ENCODE data around the gene PLCB4. TPM values are rescaled to one million over a fixed set of nuclear protein-coding genes. Genes with fewer than 3 reads are reported as not detected.

The PLCB4 gene
- total and polyA plus RNA-seq, 2 experiments from 2014 or later: 6.5 to 16.1 TPM

DNA sequence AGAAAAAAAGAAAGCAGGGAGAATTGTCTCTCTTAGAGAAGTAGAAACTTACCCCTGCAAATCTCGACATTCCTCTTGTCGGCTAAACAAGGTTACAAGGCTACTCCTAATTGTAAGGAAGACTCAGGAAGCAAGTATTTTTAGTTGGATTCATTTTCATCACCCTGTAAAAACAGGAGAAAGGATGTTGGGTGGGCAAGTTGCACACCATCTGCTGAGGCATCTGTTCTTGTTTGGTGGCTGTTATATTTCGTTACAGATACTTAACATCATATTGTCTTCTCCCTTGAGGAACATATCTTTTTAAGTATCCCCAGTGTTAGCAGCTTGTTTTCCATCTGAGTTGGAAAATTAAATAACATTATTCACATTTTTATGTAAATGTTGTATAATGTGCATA, 187.5 kb downstream of the PLCB4 start:
- H3K4me3 ChIP-seq: no peak overlapping the region
- no peaks in the 10 kb centered on the region for H3K27me3 ChIP-seq (ENCODE audit: insufficient read depth)
- peaks cover 4% of the 10 kb centered on the region; the same call in 1 of the 2 replicates for H3K4me1 ChIP-seq (ENCODE audit: insufficient read depth)
- no peaks in the 10 kb centered on the region for H3K36me3 ChIP-seq (ENCODE audit: insufficient read depth)
- Mint-ChIP-seq H3K36me3 (ENCODE audit: low read depth) (no peaks in the 10 kb centered on the region), H3K4me1 (no peaks in the 10 kb centered on the region; the same call in 2 of the 3 replicates), H3K27me3 (ENCODE audit: insufficient read depth, low read depth, poor library complexity) (no peaks in the 10 kb centered on the region), H3K4me3 (no peak overlapping the region), H3K27ac (no peak overlapping the region), H3K9me3 (no peaks in the 10 kb centered on the region)
- H3K27ac ChIP-seq (ENCODE audit: low read depth): no peak overlapping the region
- H3F3A ChIP-seq (replicated peaks; ENCODE audit: low read depth): no peaks in the 10 kb centered on the region
- no peaks in the 10 kb centered on the region for H3K79me2 ChIP-seq (replicated peaks; ENCODE audit: insufficient read depth)
- ATAC-seq (no peak), DNase-seq (ENCODE audit: low spot score) (no peak)
- no peaks in the 10 kb centered on the region for H4K20me1 ChIP-seq (replicated peaks; ENCODE audit: insufficient read depth)
- H2AFZ ChIP-seq: no peak overlapping the region
- TF ChIP-seq CREB1 (CRISPR knock-in tag; IDR thresholded peaks at IDR 0.05; ENCODE audit: low read depth) (no peak), ZNF114 (CRISPR knock-in tag; IDR thresholded peaks at IDR 0.05) (no peak)
- H3K4me2 ChIP-seq: no peak overlapping the region
- H3K9me2 ChIP-seq (ENCODE audit: insufficient read depth): no peaks in the 10 kb centered on the region; the same call in 1 of the 2 replicates

DNA sequence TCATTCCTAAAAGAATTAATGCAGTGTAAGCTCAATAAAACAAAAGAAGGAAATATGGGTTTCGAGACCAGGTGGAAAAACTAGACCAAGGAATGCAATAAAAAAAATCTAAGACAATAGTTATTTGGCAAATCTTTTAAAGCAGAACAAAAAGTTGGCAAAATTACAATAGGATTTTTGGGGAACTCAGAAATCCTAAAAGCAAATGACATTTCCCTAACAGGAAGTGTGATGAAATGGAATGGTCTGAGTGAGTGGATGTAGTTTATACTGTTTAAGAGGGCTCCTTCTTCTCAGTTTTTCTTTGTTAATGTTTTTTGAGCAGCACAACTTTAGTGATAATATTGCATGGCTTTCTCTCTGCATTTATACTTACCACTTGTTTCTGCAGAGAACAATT, 190.0 kb downstream of the PLCB4 start:
- no peak for ATAC-seq
- no peak overlapping the region for H3K27ac Mint-ChIP-seq

DNA sequence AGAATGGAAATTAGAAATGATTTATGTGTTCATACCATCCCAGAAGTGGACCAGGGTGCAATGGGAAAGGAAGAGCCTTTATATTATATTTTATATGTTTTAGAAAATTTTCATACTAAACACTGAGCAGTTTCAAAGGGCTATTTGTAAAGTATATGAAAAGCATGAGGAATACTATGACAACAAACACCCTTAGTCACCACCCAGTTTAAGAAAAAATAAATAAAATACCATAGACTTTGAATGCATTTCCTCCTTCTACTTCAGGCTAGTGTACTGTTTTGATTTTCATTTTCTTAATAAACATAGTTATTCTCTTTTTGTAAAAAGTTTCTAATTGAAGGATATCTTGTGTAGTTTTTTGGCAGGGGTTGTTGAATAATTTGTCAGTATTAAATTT, 191.1 kb downstream of the PLCB4 start:
- ATAC-seq: no peak
- H3K9me3 Mint-ChIP-seq: no peaks in the 10 kb centered on the region

More for the DNA sequence above, 190.0 kb downstream of the PLCB4 start:
- Histone ChIP-seq H2AFZ (no peak overlapping the region), H3K4me1 (ENCODE audit: insufficient read depth) (peaks cover 4% of the 10 kb centered on the region; the same call in 1 of the 2 replicates), H3K27ac (ENCODE audit: low read depth) (no peak overlapping the region), H3K9me2 (ENCODE audit: insufficient read depth) (no peaks in the 10 kb centered on the region; the same call in 1 of the 2 replicates), H3F3A (replicated peaks; ENCODE audit: low read depth) (no peaks in the 10 kb centered on the region), H4K20me1 (replicated peaks; ENCODE audit: insufficient read depth) (no peaks in the 10 kb centered on the region), H3K36me3 (ENCODE audit: insufficient read depth) (no peaks in the 10 kb centered on the region), H3K4me2 (no peak overlapping the region), H3K79me2 (replicated peaks; ENCODE audit: insufficient read depth) (no peaks in the 10 kb centered on the region), H3K27me3 (ENCODE audit: insufficient read depth) (no peaks in the 10 kb centered on the region), H3K4me3 (no peak overlapping the region)
- Mint-ChIP-seq H3K27me3 (ENCODE audit: insufficient read depth, low read depth, poor library complexity) (no peaks in the 10 kb centered on the region), H3K36me3 (ENCODE audit: low read depth) (no peaks in the 10 kb centered on the region), H3K4me1 (peaks cover 11% of the 10 kb centered on the region), H3K4me3 (no peak overlapping the region), H3K9me3 (no peaks in the 10 kb centered on the region)
- DNase-seq (ENCODE audit: low spot score): no peak
- TF ChIP-seq JUNB (IDR thresholded peaks at IDR 0.05; ENCODE audit: unreplicated experiment): no peak

DNA sequence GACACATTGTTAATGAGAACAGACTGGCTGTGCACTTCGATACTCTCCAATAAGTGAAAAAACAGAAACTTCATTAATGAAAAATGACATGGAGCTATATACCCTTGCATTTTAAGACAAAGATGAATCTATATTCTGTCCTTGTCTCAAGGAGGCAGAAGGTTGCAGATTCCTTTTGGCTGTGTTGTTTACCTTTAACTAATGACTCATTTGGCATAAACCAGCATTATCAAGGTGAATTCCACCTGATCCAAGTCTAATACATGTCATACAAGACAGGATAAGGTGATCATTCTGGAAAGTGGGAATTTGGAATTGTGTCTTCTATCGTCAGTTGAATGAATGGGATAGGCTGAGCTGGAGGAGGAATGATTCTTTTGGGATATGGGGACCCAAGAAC, 192.9 kb downstream of the PLCB4 start:
- Histone ChIP-seq H3K36me3 (ENCODE audit: insufficient read depth) (no peaks in the 10 kb centered on the region), H3K9me2 (ENCODE audit: insufficient read depth) (no peaks in the 10 kb centered on the region), H3K4me3 (no peak overlapping the region), H3K79me2 (replicated peaks; ENCODE audit: insufficient read depth) (no peaks in the 10 kb centered on the region), H3K4me2 (no peak overlapping the region), H3K4me1 (ENCODE audit: insufficient read depth) (no peaks in the 10 kb centered on the region; the same call in 1 of the 2 replicates), H3K27me3 (ENCODE audit: insufficient read depth) (no peaks in the 10 kb centered on the region), H2AFZ (no peak overlapping the region), H4K20me1 (replicated peaks; ENCODE audit: insufficient read depth) (no peaks in the 10 kb centered on the region), H3F3A (replicated peaks; ENCODE audit: low read depth) (no peaks in the 10 kb centered on the region), H3K27ac (ENCODE audit: low read depth) (no peak overlapping the region)
- Mint-ChIP-seq H3K36me3 (ENCODE audit: low read depth) (no peaks in the 10 kb centered on the region), H3K27ac (no peak overlapping the region), H3K4me1 (peaks cover 11% of the 10 kb centered on the region), H3K4me3 (no peak overlapping the region), H3K27me3 (ENCODE audit: insufficient read depth, low read depth, poor library complexity) (no peaks in the 10 kb centered on the region), H3K9me3 (no peaks in the 10 kb centered on the region)
- ATAC-seq (no peak), DNase-seq (ENCODE audit: low spot score) (no peak)
- TF ChIP-seq, protein P1, sequence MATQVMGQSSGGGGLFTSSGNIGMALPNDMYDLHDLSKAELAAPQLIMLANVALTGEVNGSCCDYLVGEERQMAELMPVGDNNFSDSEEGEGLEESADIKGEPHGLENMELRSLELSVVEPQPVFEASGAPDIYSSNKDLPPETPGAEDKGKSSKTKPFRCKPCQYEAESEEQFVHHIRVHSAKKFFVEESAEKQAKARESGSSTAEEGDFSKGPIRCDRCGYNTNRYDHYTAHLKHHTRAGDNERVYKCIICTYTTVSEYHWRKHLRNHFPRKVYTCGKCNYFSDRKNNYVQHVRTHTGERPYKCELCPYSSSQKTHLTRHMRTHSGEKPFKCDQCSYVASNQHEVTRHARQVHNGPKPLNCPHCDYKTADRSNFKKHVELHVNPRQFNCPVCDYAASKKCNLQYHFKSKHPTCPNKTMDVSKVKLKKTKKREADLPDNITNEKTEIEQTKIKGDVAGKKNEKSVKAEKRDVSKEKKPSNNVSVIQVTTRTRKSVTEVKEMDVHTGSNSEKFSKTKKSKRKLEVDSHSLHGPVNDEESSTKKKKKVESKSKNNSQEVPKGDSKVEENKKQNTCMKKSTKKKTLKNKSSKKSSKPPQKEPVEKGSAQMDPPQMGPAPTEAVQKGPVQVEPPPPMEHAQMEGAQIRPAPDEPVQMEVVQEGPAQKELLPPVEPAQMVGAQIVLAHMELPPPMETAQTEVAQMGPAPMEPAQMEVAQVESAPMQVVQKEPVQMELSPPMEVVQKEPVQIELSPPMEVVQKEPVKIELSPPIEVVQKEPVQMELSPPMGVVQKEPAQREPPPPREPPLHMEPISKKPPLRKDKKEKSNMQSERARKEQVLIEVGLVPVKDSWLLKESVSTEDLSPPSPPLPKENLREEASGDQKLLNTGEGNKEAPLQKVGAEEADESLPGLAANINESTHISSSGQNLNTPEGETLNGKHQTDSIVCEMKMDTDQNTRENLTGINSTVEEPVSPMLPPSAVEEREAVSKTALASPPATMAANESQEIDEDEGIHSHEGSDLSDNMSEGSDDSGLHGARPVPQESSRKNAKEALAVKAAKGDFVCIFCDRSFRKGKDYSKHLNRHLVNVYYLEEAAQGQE (IDR thresholded peaks at IDR 0.05; ENCODE audit: unreplicated experiment): no peak
- TF ChIP-seq EZH2 (IDR thresholded peaks at IDR 0.05; ENCODE audit: low read depth, unreplicated experiment): no peak
- no peak for TF ChIP-seq ZNF114 (CRISPR knock-in tag; IDR thresholded peaks at IDR 0.05)
- no peak for TF ChIP-seq JUNB (IDR thresholded peaks at IDR 0.05; ENCODE audit: unreplicated experiment)
- TF ChIP-seq POLR2AphosphoS5 (IDR thresholded peaks at IDR 0.05; ENCODE audit: low read depth): no peak
- no peak for TF ChIP-seq STAT1 (IDR thresholded peaks at IDR 0.05; ENCODE audit: unreplicated experiment)

More for the DNA sequence above, 191.1 kb downstream of the PLCB4 start:
- DNase-seq (ENCODE audit: low spot score): no peak
- Mint-ChIP-seq H3K36me3 (ENCODE audit: low read depth) (no peaks in the 10 kb centered on the region), H3K4me1 (peaks cover 11% of the 10 kb centered on the region), H3K27me3 (ENCODE audit: insufficient read depth, low read depth, poor library complexity) (no peaks in the 10 kb centered on the region), H3K4me3 (no peak overlapping the region), H3K27ac (no peak overlapping the region)
- H3K27ac ChIP-seq (ENCODE audit: low read depth): no peak overlapping the region
- H3K4me3 ChIP-seq: no peak overlapping the region
- H4K20me1 ChIP-seq (replicated peaks; ENCODE audit: insufficient read depth): no peaks in the 10 kb centered on the region
- no peak for TF ChIP-seq ZNF114 (CRISPR knock-in tag; IDR thresholded peaks at IDR 0.05)
- H3K27me3 ChIP-seq (ENCODE audit: insufficient read depth): no peaks in the 10 kb centered on the region
- no peaks in the 10 kb centered on the region for H3K36me3 ChIP-seq (ENCODE audit: insufficient read depth)
- peaks cover 4% of the 10 kb centered on the region; the same call in 1 of the 2 replicates for H3K4me1 ChIP-seq (ENCODE audit: insufficient read depth)
- no peaks in the 10 kb centered on the region for H3F3A ChIP-seq (replicated peaks; ENCODE audit: low read depth)
- H2AFZ ChIP-seq: no peak overlapping the region
- H3K4me2 ChIP-seq: no peak overlapping the region
- H3K79me2 ChIP-seq (replicated peaks; ENCODE audit: insufficient read depth): no peaks in the 10 kb centered on the region
- no peaks in the 10 kb centered on the region; the same call in 1 of the 2 replicates for H3K9me2 ChIP-seq (ENCODE audit: insufficient read depth)

Measured in GM23338 (cell line).